Measurements from ENCODE around the gene NDUFB10.
"Not testable (repeated sequence)": the region's sequence is repeated elsewhere in the genome, so short reads cannot be mapped to it uniquely, and the experiment has no call there.

The NDUFB10 gene

GRCh38 chr16:1926271-1926670 lies 33.1 kb upstream of the NDUFB10 start:
- no peak for DNase-seq

DNA sequence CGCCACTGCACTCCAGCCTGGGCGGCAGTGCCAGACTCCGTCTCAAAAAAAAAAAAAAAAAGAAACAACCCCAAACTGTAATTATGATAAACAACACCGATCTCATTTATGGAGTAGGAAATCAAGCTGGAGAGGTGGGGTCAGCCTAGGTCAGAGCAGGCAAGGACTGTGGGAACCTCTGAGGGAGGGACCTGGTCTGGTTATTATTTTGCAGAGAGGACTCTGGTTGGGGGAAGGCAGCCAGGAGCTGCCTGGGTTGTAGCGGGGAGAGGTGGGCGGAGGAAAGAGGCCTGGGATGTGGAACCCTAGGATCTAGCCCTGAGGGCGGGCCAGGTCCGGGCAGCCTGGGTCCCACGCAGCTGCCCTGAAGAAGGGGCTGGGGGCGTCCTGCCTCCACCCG lies 30.2 kb upstream of the NDUFB10 start:
- DNase-seq = no peak

DNA sequence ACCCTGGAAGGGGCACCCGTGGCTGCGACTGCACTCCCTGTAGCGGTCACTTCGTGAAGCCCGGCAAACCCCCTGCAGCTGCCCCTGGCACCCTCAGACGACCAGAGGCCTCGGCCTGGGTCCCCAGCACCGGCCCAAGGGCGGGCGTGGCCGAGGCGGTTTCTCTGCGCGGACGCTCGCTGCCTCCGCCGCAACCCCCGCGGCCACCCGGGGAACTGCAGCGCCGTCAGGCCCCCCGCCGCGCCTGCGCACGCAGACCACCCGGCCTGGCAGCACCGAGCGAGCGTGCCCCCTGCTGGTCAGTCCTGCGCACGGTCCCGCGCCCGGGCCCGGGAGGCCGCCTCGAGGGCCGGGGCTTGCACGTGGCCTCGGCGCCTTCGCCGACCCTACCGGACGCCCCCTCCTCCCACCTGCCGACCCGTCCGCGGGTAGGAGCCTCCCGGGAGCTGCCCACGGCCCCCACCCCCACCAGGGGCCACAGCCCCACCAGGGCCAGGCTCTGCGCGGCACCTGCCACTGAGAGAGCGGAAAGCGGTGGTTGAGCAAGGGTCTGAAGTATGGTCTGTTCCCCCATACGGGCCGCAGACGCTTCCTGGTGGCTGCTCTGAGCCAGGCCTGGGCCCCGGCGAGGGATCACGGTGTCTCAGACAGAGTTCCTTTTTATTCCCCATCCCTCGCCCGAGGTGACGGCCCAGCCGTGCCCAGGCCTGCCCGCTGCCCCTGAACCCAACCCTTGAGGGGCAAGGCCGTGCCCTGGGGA lies 29.6 kb upstream of the NDUFB10 start:
- peak; percentile 32 for DNase-seq

DNA sequence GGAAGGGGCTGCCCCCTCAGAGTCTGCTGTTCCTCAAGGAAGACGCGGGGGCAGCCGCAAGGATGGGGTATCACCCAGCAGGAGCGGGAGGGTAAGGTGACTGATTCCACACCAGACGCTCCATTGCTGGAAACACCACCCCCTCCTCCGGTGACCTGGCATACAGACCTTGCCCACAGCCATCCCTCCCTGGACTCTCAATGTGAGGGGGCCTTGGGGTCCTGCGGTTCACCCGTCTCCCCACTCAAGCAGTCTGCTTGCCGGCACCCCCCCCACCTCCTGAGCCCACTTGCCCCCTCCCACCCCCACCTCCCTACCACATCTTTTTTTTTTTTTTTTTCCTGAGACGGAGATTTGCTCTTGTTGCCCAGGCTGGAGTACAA lies 29.0 kb upstream of the NDUFB10 start:
- DNase-seq = no peak

- no peak for DNase-seq
These were observed 27.0 kb upstream of the NDUFB10 start for GRCh38 chr16:1932050-1933028.

- DNase-seq = no peak
These were observed 26.2 kb upstream of the NDUFB10 start for GRCh38 chr16:1933097-1933661.

- DNase-seq = no peak
These were observed 22.3 kb upstream of the NDUFB10 start for GRCh38 chr16:1936945-1937479.

GRCh38 chr16:1938316-1938715 lies 21.0 kb upstream of the NDUFB10 start:
- DNase-seq = no peak

- no peak for DNase-seq
These were observed 20.4 kb upstream of the NDUFB10 start for GRCh38 chr16:1938910-1939309.

DNA sequence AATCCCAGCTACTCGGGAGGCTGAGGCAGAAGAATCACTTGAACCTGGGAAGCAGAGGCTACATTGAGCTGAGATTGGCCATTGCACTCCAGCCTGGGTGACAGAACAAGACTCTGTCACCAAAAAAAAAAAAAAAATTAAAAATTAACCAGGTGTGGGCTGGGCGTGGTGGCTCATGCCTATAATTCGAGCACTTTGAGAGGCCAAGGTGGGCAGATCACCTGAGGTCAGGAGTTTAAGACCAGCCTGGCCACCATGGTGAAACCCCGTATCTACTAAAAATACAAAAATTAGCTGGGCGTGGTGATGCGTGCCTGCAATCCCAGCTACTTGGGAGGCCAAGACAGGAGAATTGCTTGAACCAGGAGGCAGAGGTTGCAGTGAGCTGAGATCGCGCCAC lies 19.5 kb upstream of the NDUFB10 start:
- not testable (repeated sequence) for DNase-seq

- DNase-seq = no peak
These were observed 18.8 kb upstream of the NDUFB10 start for GRCh38 chr16:1940273-1941161.

DNA sequence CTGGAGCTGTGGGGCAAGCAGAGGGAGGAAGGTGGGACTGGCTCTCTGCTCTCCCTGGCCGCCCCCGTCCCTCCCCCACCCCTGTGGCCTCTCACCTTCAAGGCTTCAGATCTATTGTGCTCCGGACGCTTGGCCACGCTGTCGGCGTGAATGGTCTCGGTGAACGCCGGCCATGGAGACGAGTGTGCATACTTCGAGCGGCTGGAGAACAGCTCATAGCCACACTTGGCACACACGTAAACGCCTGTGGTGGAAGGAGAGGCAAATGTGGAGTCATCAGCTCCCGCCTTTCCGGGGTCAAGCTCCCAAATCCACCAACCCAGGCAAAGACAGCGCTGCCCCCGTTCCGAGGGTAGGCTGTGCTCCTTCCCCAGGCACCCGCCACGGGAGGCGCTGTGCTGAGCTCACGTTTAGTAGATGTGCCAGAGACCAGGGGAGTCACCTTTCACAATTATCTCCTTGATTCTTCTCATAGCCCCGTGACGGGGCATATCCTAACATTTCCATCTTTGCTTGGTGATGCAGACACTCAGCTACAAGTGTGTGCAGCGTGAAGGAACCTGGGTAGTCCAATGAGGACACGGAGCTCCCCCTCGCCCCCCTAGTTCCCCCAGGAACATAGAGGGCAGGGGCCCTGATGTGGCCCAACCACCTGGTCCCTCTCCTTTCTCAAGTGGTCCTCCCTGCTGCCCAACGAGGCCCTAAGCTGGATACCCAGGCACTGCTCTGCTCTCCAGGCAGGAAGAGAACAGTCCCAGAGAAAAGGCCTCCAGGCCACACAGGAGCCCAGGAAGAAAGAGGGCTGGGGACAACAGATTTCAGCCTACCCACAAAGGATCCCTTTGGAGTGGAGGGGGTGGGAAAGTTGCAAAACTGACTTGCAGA lies 17.9 kb upstream of the NDUFB10 start:
- no peak for DNase-seq

DNA sequence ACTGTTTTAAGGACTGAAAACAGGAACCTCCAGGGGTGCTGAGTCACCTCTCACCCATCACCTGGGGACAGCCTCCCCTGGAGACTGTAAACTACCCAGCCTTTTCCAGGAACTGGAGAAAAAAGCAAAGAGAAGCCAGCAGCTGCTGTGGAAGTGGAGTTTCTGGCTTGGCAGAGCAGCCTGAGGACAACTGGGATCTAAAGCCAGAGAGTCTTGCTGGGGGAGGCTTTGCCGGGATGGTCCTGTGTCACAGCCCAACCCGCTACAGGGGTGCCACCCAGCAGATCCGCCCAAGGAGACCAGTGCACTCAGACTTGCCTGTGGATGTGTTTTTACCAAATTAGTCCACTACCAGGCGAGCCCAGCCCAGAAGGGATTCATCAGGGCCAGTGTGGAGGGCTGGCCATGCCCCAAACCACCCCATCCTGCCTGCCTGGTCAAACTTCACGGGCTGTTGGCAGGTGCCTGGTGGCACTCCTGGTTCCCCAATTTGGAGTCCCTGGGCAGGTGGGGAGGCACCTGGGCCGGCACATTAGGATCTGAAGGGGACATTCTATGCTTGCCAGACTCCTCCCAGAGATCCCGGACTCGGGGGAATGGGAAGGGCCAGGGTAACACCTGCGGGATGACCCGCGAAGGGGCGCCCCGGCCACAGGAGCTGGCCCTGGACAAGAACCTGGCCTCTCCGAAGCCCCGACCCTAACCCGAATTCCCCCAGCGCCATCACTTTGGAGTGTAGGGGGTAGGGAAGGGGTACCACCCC lies 17.1 kb upstream of the NDUFB10 start:
- no peak for DNase-seq

DNA sequence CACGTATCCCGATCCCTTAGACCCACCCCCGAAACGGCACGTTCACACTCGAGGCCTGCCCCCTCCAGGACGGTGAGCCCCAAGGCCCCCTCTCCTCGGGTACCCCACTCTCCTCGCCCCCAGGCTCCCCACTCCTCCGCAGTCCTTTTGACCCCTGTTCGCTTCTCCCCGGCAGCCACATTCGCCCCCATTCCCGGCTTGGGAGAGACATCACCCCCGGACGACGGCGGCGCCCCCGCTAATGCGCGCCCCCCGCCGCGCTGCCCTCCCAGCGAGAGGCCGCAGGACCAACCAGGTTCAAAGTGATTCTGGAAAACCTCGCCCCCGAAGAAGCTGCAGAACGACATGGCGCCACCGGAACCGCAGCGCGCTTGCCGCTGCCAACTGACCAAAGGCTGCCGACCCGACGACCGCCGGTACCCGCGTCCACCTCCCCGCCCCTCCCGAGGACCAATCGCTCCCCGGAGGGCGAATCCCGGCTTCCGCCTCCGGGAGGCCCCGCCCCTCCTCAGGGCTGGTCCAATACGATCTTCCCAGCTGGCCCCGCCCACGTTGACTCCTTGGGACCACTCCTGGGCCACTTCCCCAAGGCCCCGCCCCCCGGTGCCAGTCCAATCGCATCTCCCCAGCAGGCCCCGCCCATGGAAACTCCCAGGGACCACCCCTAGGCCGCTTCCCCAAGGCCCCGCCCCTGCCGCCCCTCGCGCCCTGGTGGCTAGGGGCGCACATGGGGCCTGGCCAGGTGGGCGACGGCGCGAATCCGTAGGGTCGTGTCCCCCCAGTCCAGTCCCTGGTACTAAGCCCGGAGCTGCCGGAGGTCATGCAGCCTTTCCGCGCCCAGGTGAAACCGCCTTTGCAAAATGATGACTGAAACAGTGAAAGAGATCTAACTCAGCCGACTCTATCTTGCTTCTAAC lies 16.3 kb upstream of the NDUFB10 start, which contains the start of gene MSRB1:
TSS of gene MSRB1 (minus strand) at position 390 of the 917 bp plus-strand sequence. CDS start at position 347, 43 bp downstream.
- DNase-seq = peak; percentile 80

DNA sequence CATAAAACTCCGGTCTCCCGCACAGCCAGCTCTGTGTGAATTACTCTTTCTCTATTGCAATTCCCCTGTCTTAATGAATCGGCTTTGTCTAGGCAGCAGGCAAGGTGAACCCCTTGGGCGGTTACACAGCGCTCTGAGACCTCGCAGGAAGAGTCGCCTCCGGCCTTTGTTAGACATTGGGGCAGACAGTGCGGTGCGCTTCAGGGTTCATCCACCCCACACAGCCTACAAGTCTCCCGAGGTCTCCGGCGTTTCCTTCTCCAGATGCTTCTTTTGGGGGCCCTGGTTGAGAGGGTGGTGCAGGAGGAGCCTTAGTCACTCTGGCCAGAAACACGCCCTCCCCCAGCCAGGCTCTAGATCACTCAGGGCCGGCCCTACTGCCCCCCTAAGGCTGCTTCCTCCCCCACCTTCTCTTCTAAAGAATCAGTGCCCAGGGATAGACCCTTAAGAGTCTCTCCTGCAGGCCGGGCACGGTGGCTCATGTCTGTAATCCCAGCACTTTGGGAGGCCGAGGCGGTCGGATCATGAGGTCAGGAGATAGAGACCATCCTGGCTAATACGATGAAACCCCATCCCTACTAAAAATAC lies 14.6 kb upstream of the NDUFB10 start:
- DNase-seq = no peak

DNA sequence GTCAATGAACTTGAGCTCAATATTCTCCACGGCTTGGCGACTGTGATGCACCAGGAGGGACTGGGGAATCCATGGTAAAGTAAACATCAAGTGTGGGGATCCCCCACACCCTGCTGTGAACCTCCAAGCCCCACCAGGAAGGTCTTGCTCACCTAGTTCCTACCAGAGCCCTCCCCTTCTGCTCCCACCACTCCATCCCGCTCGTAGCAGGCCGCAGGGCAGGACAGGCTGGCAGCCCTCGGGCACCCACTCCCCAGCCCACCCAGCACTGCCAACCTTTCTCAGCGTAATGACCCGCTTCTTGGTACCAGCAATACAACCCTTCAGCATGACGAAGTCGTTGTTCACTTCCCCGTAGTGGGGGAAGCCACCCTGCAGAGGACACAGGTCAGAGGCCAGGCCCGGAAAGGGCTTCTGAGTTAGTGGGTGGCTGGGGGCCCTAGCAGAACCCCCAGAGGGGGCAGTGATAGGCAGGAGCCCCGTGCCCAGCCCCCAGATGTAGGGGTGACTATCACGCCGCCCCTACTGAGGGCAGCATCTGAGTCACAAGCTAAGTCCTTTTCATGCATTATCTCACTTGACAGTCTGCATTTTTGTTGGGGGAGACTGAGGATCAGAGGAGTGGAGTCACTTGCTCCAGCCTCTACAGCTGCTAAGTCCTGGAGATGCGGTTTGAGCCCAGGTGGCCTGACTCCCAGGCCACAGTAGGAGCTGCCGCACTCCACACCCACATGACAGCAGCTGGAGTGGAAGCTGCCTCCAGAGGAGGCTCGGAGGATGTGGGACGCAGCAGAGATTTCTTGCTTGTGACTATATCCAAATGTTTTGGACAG lies 13.6 kb upstream of the NDUFB10 start:
- no peak for DNase-seq

- DNase-seq = no peak
These were observed 12.6 kb upstream of the NDUFB10 start for GRCh38 chr16:1946495-1947368.
